Skin of body (tissue), 2 donors: ENCODE data around the gene CACNA2D3. TPM values are rescaled to one million over a fixed set of nuclear protein-coding genes. Genes with fewer than 3 reads are reported as not detected.

Experiments
- DNase-seq: peaks from one replicate; lab custom pipeline; 2025; lab: John Stamatoyannopoulos, UW
- total RNA-seq: library from RNA; depleted of rRNA; stranded (reverse); fragments of >200 nt; gene quantifications from one replicate; pipeline ENCODE4 v1.2.3, GENCODE V29; 2014

Gene CACNA2D3
- total RNA-seq, 1 donor from 2014 or later = 1.2 TPM

DNA sequence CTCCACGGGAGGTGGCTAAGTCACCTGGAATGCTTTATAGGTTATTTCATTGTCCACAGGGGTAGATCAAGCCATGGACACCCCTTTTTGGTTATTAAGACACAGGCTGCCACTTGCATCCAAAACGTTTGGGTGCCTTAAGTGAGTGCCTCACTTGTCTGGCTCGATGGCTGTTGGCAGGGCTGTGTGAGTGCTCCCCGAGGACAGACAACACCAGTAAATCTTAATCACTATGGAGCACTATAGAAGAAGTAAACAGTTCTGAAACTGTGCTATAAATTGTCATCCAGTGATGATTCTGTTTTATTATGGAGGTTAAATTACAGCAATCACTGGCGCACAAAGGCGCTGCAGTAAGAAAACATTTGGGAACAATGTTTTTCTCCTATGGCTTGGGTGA is 215.5 kb downstream of the CACNA2D3 start:
- DNase-seq = no peak

GRCh38 chr3:54339608-54340007 is 217.3 kb downstream of the CACNA2D3 start:
- DNase-seq = no peak

DNA sequence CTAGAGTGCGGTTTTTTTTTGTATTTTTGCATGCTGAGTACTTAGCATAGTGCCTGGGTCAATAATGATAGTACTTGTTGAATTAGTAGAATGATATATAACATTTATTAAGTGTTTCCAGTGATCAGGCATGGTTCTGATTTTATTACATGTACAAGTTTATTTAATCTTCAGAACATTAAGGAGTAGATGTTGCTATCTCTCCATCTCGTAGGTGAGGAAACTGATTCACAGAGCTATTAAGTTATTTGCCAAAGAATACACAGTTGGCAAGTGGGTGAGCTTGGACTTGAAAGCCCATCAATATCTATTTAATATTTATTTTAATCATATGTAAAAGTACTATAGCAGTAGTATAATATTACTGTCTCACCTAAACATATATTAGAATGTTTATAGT is 219.5 kb downstream of the CACNA2D3 start:
- no peak for DNase-seq

GRCh38 chr3:54342676-54343075 is 220.3 kb downstream of the CACNA2D3 start:
- DNase-seq = no peak

DNA sequence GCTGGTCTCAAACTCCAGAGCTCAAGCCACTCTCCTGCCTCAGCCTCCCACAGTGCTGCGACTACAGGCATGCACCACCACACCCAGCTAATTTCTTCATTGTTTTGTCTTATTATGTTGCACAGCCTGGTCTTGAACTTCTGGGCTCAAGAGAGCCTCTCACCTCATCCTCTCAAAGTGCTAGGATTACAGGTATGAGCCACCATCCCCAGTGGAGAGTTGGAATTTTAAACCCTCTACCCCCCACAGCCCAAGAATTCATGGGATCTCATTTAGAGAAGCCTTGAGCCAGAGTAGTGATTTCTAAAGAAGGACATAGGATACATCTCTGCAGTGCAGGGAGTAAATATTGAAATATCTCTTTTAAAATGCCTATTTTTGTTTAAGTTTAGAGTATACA is 221.1 kb downstream of the CACNA2D3 start:
- no peak for DNase-seq

DNA sequence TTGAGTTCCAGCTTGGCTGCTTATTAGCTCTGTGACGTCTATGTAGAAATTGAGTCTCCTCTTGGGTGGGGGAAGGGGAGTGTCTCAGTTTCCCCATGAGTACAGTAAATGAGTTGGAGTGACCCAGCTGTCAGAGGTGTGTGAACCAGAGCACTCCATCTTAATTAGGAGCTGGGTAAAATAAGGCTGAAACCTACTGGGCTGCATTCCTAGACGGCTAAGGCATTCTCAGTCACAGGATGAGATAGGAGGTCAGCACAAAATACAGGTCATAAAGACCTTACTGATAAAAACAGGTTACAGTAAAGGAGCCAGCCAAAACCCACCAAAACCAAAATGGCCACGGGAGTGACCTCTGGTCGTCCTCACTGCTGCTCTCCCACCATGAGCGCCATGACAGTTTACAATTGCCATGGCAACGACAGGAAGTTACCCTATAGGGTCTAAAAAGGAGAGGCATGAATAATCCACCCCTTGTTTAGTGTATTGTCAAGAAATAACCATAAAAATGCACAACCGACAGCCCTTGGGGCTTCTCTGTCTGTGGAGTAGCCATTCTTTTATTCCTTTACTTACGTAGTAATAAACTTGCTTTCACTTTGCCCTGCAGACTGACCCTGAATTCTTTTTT is 222.4 kb downstream of the CACNA2D3 start:
- DNase-seq = no peak

- DNase-seq = no peak
Measured at GRCh38 chr3:54345847-54346375, 223.6 kb downstream of the CACNA2D3 start.

DNA sequence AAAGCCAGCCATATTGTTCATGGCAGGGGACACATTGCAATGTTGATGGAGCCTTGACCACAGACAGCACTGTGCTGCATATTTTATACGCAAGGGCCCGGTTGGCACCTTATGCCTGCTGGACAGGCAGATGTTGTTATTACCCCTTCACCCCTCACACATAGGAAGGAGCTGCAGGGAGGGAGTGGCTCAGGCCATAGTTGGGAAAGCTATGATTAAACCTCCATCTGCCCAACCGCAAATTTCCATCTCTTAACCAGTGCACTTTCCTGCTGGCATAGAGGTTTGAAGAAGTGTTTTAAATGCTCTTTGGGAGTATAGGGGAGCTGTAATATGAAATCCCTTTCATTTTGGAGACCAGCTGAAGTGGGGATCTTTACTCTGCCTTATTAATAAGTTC is 224.7 kb downstream of the CACNA2D3 start:
- no peak for DNase-seq

- no peak for DNase-seq
Measured at GRCh38 chr3:54347933-54348332, 225.6 kb downstream of the CACNA2D3 start.

- no peak for DNase-seq
Measured at GRCh38 chr3:54349231-54349652, 226.9 kb downstream of the CACNA2D3 start.

- DNase-seq = no peak
Measured at GRCh38 chr3:54349691-54350090, 227.3 kb downstream of the CACNA2D3 start.

GRCh38 chr3:54353546-54353945 is 231.2 kb downstream of the CACNA2D3 start:
- DNase-seq = no peak

- DNase-seq = no peak
Measured at GRCh38 chr3:54353946-54354345, 231.6 kb downstream of the CACNA2D3 start.

DNA sequence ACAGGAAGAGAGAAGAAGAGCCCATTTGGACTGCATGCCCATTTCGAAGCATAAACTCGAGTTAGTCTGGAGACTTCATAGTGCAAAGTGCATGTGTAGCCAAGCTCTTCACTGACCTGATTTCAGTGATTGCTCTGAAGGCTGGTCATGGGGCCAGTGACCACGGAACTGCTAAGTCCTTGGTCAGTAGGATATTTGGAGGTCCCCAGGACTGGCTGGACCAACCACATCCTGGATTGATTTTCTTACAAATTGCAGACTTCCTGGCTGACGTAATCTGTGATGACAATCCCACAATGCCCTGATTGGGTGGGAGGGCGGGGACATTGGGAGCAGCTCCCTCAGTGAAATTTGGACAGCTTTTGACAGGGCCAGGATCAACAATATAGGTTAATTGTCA is 233.4 kb downstream of the CACNA2D3 start:
- no peak for DNase-seq

- DNase-seq = peak; percentile 12
Measured at GRCh38 chr3:54356261-54357045, 234.1 kb downstream of the CACNA2D3 start.

DNA sequence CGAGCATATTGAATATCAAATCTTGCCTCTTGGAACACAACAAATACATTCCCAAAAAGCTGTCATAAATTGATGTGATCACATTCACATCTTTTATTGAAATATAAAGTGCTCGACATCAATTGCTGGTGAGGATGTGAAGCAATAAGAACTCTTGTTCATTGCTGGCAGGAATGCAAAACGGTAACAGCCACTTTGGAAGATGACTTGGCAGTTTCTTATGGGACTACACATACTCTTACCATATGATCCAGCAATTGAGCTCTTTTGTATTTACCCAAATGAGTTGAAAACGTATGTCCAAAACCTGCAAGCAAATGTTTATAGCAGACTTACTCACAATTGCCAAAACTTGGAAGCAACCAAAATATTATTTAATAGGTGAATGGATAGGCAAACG is 234.9 kb downstream of the CACNA2D3 start:
- peak; percentile 2 for DNase-seq

DNA sequence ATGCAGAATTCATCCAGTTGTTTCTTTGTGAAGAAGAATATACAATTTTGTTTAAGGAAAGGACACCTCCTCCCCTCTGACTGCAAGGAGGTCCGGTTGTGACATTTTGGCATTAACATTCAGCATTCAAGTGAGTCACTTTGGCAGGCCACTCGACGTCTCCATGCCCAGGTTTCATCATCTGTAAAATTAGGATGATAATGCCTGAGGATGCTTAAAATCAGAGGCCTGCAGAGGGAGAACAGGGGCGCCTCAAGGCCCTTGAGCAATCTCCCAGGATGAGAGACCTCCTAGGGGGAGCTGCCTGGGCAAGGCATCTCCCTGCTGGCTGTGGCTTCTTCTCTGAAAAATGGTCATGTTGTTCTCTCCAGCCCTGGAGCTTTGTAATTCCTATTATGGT is 236.0 kb downstream of the CACNA2D3 start:
- DNase-seq = no peak

DNA sequence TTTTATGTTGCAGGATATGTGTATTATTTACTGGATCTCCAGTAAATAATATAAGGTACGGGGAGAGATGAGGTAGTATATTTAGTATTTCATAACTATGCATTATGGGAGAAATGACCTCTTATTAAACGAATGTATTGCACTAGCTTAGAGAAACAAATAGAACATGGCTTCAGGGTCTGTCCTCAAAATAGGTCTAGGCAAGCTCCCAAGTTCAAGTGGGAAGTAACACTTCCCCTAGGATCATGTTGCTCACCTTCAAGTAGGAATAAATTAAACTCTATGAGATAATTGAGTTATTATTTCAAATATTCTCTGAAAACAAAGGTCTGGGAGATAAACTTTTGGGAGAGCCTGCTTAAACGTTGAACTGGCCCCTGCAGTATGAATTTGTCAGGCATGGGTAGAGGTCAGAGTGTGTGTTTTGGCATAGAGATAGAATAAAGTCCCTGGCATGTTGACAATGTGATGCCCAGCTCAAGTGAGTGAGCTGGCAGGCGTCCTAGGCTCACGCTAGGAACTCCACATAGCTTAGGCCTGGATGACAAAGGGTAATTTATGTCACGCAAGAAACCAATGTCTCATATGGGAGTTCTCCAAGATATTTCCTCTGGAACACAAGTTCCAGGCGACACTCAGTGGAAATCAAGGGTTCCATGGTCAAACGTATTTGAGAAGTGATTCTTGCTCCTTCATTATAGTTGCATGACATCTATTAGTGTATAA is 236.8 kb downstream of the CACNA2D3 start:
- DNase-seq = no peak

DNA sequence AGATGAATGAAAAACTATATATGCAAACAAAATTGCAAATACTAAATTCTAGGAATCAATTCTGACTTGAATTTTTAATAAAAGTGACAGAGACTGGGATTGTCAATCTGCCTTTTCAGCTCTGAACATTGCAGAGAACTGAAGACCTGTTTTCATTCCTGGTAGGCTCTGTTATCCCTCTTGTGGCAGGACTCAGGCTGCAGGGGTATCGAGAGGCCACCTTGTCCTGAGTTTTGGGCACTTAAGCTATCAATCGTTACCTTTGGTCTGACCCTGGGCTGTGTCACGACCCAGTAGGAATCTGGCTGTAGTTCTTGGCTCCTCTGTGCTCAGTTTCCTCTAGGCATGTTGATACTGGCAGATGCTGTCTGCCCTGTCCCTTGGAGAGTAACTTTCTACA is 238.0 kb downstream of the CACNA2D3 start:
- DNase-seq = no peak

DNA sequence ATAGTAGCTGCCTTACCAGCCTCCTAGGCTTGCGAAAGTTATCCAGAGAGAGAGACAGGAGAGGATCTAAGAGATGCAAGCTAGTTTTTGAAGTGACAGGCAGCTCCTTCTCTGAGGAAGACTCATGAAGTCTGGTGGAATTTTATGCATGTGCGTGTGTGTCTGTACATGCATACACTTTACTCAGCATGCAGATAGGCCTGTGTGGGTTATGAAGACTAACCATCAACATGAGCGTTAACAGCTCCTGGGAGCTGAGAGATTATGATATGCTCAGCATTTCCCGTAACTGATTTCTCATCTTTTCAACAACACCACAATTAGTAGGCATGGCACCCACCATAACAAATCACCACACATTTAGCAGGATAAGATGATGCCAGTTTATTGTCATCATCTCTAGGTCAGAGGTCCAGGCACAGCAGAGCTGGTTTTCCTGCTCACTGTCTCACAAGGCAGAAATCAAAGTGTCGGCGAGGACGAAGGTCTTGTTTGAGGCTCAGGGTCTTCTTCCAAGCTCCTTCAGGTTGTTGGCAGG is 239.5 kb downstream of the CACNA2D3 start:
- no peak for DNase-seq

DNA sequence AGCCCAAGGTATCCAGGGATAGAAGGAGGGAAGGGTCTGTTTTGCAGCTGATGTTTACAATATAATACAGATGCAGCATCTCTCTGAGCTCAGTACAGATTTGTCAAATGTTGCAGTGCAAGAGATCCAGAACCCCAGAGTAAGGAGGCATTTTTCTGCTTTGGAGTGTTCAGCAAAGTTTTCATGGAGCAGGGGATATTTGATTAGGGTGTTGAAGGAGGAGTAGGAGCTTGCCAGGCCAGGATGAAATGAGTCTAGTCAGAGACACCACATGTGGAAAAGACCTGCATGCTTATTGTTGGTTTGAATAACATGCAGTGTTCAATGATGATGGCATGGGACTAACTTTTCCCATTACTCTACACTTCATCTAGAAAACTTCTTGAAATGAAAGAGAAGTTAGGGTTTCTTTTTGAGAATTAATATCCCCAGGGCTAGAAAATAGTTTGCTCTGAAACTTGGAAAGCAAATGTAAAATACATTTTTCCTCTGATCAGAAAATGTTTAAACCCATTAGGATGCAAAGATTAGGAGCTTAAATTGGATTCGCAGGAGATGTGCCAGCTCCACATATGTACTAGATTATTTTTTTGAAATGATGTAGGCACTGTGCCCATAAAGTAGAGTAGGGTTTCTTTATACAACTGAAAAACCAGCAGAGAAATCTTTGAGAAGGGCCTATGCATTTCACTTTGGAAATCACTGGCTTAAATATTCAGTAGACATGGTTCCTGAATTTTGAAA is 243.8 kb downstream of the CACNA2D3 start:
- DNase-seq = peak; percentile 31
